K562 (cell line): ENCODE measurements around the gene ENC1. TPM values are rescaled to one million over a fixed set of nuclear protein-coding genes. Genes with fewer than 3 reads are reported as not detected.

ENCODE experiments used
- ATAC-seq: fragments of 200-7000 bp; cut with Tn5 transposase; 3 replicates; pipeline ENCODE4 v1.9.1; 2020; ENCODE audit warnings: moderate library complexity
- BruUV-seq: library from RNA; stranded (reverse); fragments of 400-500 nt; replicated peaks from 2 replicates; lab custom pipeline; 2021; lab: Mats Ljungman, UMichigan
- CTCF ChIA-PET: fragments of 300-600 bp; formaldehyde crosslinking; extraction: SDS; loops from one replicate; lab custom pipeline; 2021; ENCODE audit warnings: low intra/inter-chr PET ratio; lab: Yijun Ruan, JAX
- POLR2A ChIA-PET: fragments of 300-600, 350-650 bp; sonication (Branson Sonifier 250); formaldehyde crosslinking; extraction: SDS; loops from one replicate; lab custom pipeline; 2021; ENCODE audit warnings: antibody characterized with exemption, inconsistent platforms; lab: Yijun Ruan, JAX
- DNase-seq, 4 experiments: peaks; one replicate each; pipeline versions ENCODE4 v3.0.0 to v3.0.0-alpha.2; 2011 to 2018; ENCODE audit warnings: low spot score in 3 of 4, mixed read lengths in 3 of 4; ENCODE audit errors: extremely low read depth in 1 of 4
- FAIRE-seq: peaks from 2 replicates; lab custom pipeline; 2011; peaks lifted over from hg19 to GRCh38; lab: Jason Lieb, UNC
- H2AFZ ChIP-seq: 2 replicates; pipeline ENCODE4 v1.6.0; 2011; ENCODE audit warnings: low read depth, low read length, control low read depth, inconsistent platforms
- H3K27ac ChIP-seq: fragments of 200-600 bp; 3 replicates; pipeline ENCODE4 v1.8.0; 2011; ENCODE audit warnings: low read depth, mild to moderate bottlenecking, control low read depth, inconsistent platforms, low read length, moderate library complexity, mixed read lengths; ENCODE audit errors: extremely low read depth
- H3K27me3 ChIP-seq, 2 experiments: fragments of 300-600 bp in 1 of 2; 2 replicates in 1 of 2; 3 replicates in 1 of 2; pipeline versions ENCODE4 v1.6.0 to v1.8.0; 2011; ENCODE audit warnings: inconsistent platforms in 2 of 2, low read length in 2 of 2, mild to moderate bottlenecking in 1 of 2, mixed read lengths in 1 of 2, moderate library complexity in 1 of 2; ENCODE audit not compliant: control insufficient read depth in 2 of 2, insufficient read depth in 2 of 2
- H3K36me3 ChIP-seq: fragments of 300-600 bp; 3 replicates; pipeline ENCODE4 v1.8.0; 2011; ENCODE audit warnings: mild to moderate bottlenecking, low read length, inconsistent platforms; ENCODE audit not compliant: control insufficient read depth, insufficient read depth
- H3K4me1 ChIP-seq, 2 experiments: fragments of 200-600 bp in 1 of 2; replicated peaks in 1 of 2; 2 replicates in 1 of 2; 3 replicates in 1 of 2; pipeline versions ENCODE4 v1.5.1 to v1.8.0; 2011; ENCODE audit warnings: inconsistent platforms in 2 of 2, low read length in 2 of 2, mild to moderate bottlenecking in 1 of 2, mixed read lengths in 1 of 2, moderate library complexity in 1 of 2; ENCODE audit not compliant: control insufficient read depth in 2 of 2, insufficient read depth in 2 of 2
- H3K4me2 ChIP-seq: 2 replicates; pipeline ENCODE4 v1.6.1; 2011; ENCODE audit warnings: low read length, control low read depth, inconsistent platforms, mixed read lengths; ENCODE audit not compliant: insufficient read depth
- H3K4me3 ChIP-seq: fragments of 200-600 bp; sonication (generic), shearing (Covaris generic); 2 replicates; pipeline ENCODE4 v1.5.1; 2016; ENCODE audit warnings: control low read depth, inconsistent platforms
- H3K79me2 ChIP-seq: fragments of 200-600 bp; 3 replicates; pipeline ENCODE4 v1.8.0; 2011; ENCODE audit warnings: low read length, inconsistent platforms; ENCODE audit not compliant: control insufficient read depth, insufficient read depth
- H3K9ac ChIP-seq, 2 experiments: 2 replicates each; pipeline versions ENCODE4 v1.6.0 to v1.6.1; 2011; ENCODE audit warnings: low read depth in 2 of 2, low read length in 2 of 2, control low read depth in 1 of 2, inconsistent platforms in 1 of 2, mild to moderate bottlenecking in 1 of 2, mixed read lengths in 1 of 2; ENCODE audit not compliant: insufficient read depth in 1 of 2
- H3K9me1 ChIP-seq: one replicate; pipeline ENCODE4 v1.6.0; 2011; ENCODE audit warnings: inconsistent platforms, mild to moderate bottlenecking, low read length, moderate library complexity; ENCODE audit not compliant: control insufficient read depth, insufficient read depth
- H3K9me3 ChIP-seq: replicated peaks from 2 replicates; pipeline ENCODE4 v1.5.1; 2011; ENCODE audit warnings: low read depth, low read length, inconsistent platforms; ENCODE audit not compliant: control insufficient read depth, insufficient read depth
- H4K20me1 ChIP-seq: replicated peaks from 2 replicates; pipeline ENCODE4 v1.6.1; 2011; ENCODE audit warnings: low read length, inconsistent platforms, mixed read lengths; ENCODE audit not compliant: control insufficient read depth, insufficient read depth
- C11orf30 ChIP-seq: fragments of 450-650 bp; IDR thresholded peaks from 2 replicates; pipeline ENCODE4 v1.6.1; 2016; ENCODE audit warnings: low read depth, mild to moderate bottlenecking
- HEY1 ChIP-seq: fragments of 250-450 bp; sonication (Bioruptor Pico); IDR thresholded peaks from 2 replicates; pipeline ENCODE4 v1.5.0; 2020; ENCODE audit warnings: mild to moderate bottlenecking, moderate library complexity, borderline replicate concordance
- PBX2 ChIP-seq, 2 experiments: IDR thresholded peaks in 1 of 2; conservative IDR thresholded peaks in 1 of 2; 2 replicates each; pipeline ENCODE4 v1.6.1; 2016; ENCODE audit warnings: low read depth in 2 of 2, mild to moderate bottlenecking in 1 of 2, missing compliant biosample characterization in 1 of 2, missing genetic modification characterization in 1 of 2, moderate library complexity in 1 of 2
- PKNOX1 ChIP-seq: fragments of 450-650 bp; IDR thresholded peaks from 2 replicates; pipeline ENCODE4 v1.6.1; 2016
- SPI1 ChIP-seq: IDR thresholded peaks from 2 replicates; pipeline ENCODE4 v1.6.1; 2011; ENCODE audit warnings: low read depth, low read length, control low read depth, borderline replicate concordance
- TFAM ChIP-seq: fragments of 250-450 bp; sonication (Bioruptor Pico); conservative IDR thresholded peaks from 2 replicates; pipeline ENCODE4 v1.5.0; 2021; ENCODE audit warnings: mild to moderate bottlenecking, moderate library complexity
- ZC3H8 ChIP-seq: fragments of 450-650 bp; IDR thresholded peaks from 2 replicates; pipeline ENCODE4 v1.6.1; 2017
- WGBS: fragments of 100-300 bp; shearing (Covaris generic); methylation state at CpG from one replicate; pipeline ENCODE4 v1.1.6; 2016; ENCODE audit warnings: low coverage, mixed read lengths; ENCODE audit not compliant: insufficient coverage; ENCODE audit errors: missing lambda C conversion rate; 5-methylcytosine and 5-hydroxymethylcytosine counted together
- in situ Hi-C: fragments of 300-500 bp; cut with MboI; formaldehyde crosslinking; loops from 4 replicates; pipeline ENCODE4 v1.15.0; 2018; ENCODE audit warnings: inconsistent platforms, mixed read lengths
- intact Hi-C: fragments of 100-400 bp; cut with micrococcal nuclease; formaldehyde crosslinking; loops from 2 replicates; pipeline ENCODE4 v1.14.2; 2022
- polyA plus RNA-seq, 8 experiments: library from polyadenylated mRNA; depleted of rRNA in 4 of 8; stranded (reverse) in 5 of 8; unstranded in 3 of 8; fragments of >200 nt; fragmentation: Nextera tagmentation in 2 of 8; fragmentation: Illumina TruSeq in 1 of 8; extraction: Ambion mirVana in 2 of 8; extraction: Trizol in 1 of 8; gene quantifications; 2 replicates each; pipeline versions ENCODE4 v1.2.1 to v1.2.3, GENCODE V29; 2011 to 2014; ENCODE audit warnings: inconsistent platforms in 1 of 8, missing spikeins in 1 of 8
- total RNA-seq, 7 experiments: library from RNA; depleted of rRNA in 6 of 7; stranded (reverse); fragments of >200 nt in 6 of 7; fragmentation: Illumina TruSeq in 2 of 7; extraction: Trizol in 2 of 7; gene quantifications; 2 replicates each; pipeline versions ENCODE4 v1.2.1 to v1.2.3, GENCODE V29; 2011 to 2021; ENCODE audit warnings: low replicate concordance in 1 of 7

The ENC1 gene
- total and polyA plus RNA-seq, 9 of the 15 experiments (the other 6 are each of a cell fraction or from before 2014, with no cell fraction given) = 0.17 to 3.2 (median 0.97) TPM

GRCh38 chr5:74587890-74588289, 52.6 kb downstream of the ENC1 start:
- H4K20me1 ChIP-seq = no peaks in the 10 kb centered on the region
- H3K27ac ChIP-seq = no peak overlapping the region
- peak overlapping the region; percentile 28; the same call in 1 of the 2 replicates for H2AFZ ChIP-seq
- no peak overlapping the region for H3K4me2 ChIP-seq
- no peaks in the 10 kb centered on the region for H3K9me3 ChIP-seq
- no peaks in the 10 kb centered on the region for H3K79me2 ChIP-seq
- FAIRE-seq = no peak
- intact Hi-C loops (no loop called here), in situ Hi-C loops (no loop called here)
- TF ChIP-seq HEY1 (CRISPR knock-in tag) (no peak), C11orf30 (0 out of 2 replicates have a peak, but pooled peaks have one; percentile 16), PKNOX1 (peak; percentile 95), TFAM (CRISPR knock-in tag) (no peak), SPI1 (peak; percentile 31; the same call in 1 of the 2 replicates), ZC3H8 (no peak), PBX2 (CRISPR knock-in tag; IDR thresholded peaks at IDR 0.05; ENCODE audit: low read depth) (no peak), PBX2 (tag; conservative IDR thresholded peaks at IDR 0.05; ENCODE audit: low read depth) (peak; percentile 61)
- peaks cover 0 to 25% of the 10 kb centered on the region in 2 experiments; a peak in 2 of 5 replicates for H3K4me1 ChIP-seq
- BruUV-seq = no TSS peak
- ChIA-PET POLR2A (no interaction called here), CTCF (no interaction called here)
- H3K9me1 ChIP-seq = no peaks in the 10 kb centered on the region
- no peaks in the 10 kb centered on the region for H3K27me3 ChIP-seq
- no peak overlapping the region for H3K4me3 ChIP-seq
- WGBS = 18% methylated on average over 2 of the region's 2 CpGs
- no peaks in the 10 kb centered on the region for H3K36me3 ChIP-seq
- no peak overlapping the region for H3K9ac ChIP-seq
- no peak for ATAC-seq
- no peak for DNase-seq
